Right atrium auricular region (tissue), 2 donors: ENCODE data around the gene SLIT1. TPM values are rescaled to one million over a fixed set of nuclear protein-coding genes. Genes with fewer than 3 reads are reported as not detected.

Experiments
- DNase-seq: peaks from one replicate; pipeline ENCODE4 v3.0.0-alpha.2; 2019; ENCODE audit warnings: low spot score
- H3K27ac ChIP-seq, 2 donors: fragments of 200-600 bp; sonication (generic); 1 replicate in 1 of 2; 2 replicates in 1 of 2; pipeline ENCODE4 v1.5.1; 2016 to 2019
- H3K27me3 ChIP-seq, 2 donors: fragments of 200-600 bp; sonication (generic); one replicate each; pipeline versions ENCODE4 v1.5.1 to v1.6.0; 2017 to 2019
- H3K36me3 ChIP-seq: fragments of 200-600 bp; sonication (generic); one replicate; pipeline ENCODE4 v1.5.1; 2016
- H3K4me1 ChIP-seq, 2 donors: fragments of 200-600 bp; sonication (generic); one replicate each; pipeline versions ENCODE4 v1.5.1 to v1.6.0; 2017 to 2019
- H3K4me3 ChIP-seq, 2 donors: fragments of 200-600 bp; sonication (generic); 1 replicate in 1 of 2; 2 replicates in 1 of 2; pipeline ENCODE4 v1.5.1; 2017 to 2019; ENCODE audit warnings: mild to moderate bottlenecking in 1 of 2, moderate library complexity in 1 of 2
- H3K9me3 ChIP-seq, 2 donors: fragments of 200-600 bp; sonication (generic); one replicate each; pipeline ENCODE4 v1.5.1; 2019
- total RNA-seq, 2 donors: library from RNA; depleted of rRNA; stranded (reverse); fragments of >200 nt; gene quantifications; one replicate each; pipeline ENCODE4 v1.1.0, GENCODE V29; 2016
- TF ChIP-seq, protein P1 (sequence below), 2 donors: fragments of 200-600 bp; sonication (generic); IDR thresholded peaks; one replicate each; pipeline ENCODE4 v1.5.1; 2019; ENCODE audit warnings: antibody characterized with exemption in 2 of 2

Gene SLIT1
- total RNA-seq, 2 donors from 2014 or later: not detected

GRCh38 chr10:97171001-97171400 lies 14.8 kb downstream of the SLIT1 start:
- no peaks in the 10 kb centered on the region for H3K36me3 ChIP-seq
- H3K4me1 ChIP-seq: no peaks in the 10 kb centered on the region
- H3K27me3 ChIP-seq: no peaks in the 10 kb centered on the region
- no peak overlapping the region for H3K27ac ChIP-seq
- no peaks in the 10 kb centered on the region for H3K9me3 ChIP-seq
- DNase-seq: no peak
- no peak overlapping the region for H3K4me3 ChIP-seq
- TF ChIP-seq, protein P1, sequence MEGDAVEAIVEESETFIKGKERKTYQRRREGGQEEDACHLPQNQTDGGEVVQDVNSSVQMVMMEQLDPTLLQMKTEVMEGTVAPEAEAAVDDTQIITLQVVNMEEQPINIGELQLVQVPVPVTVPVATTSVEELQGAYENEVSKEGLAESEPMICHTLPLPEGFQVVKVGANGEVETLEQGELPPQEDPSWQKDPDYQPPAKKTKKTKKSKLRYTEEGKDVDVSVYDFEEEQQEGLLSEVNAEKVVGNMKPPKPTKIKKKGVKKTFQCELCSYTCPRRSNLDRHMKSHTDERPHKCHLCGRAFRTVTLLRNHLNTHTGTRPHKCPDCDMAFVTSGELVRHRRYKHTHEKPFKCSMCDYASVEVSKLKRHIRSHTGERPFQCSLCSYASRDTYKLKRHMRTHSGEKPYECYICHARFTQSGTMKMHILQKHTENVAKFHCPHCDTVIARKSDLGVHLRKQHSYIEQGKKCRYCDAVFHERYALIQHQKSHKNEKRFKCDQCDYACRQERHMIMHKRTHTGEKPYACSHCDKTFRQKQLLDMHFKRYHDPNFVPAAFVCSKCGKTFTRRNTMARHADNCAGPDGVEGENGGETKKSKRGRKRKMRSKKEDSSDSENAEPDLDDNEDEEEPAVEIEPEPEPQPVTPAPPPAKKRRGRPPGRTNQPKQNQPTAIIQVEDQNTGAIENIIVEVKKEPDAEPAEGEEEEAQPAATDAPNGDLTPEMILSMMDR (IDR thresholded peaks at IDR 0.05): no peak

DNA sequence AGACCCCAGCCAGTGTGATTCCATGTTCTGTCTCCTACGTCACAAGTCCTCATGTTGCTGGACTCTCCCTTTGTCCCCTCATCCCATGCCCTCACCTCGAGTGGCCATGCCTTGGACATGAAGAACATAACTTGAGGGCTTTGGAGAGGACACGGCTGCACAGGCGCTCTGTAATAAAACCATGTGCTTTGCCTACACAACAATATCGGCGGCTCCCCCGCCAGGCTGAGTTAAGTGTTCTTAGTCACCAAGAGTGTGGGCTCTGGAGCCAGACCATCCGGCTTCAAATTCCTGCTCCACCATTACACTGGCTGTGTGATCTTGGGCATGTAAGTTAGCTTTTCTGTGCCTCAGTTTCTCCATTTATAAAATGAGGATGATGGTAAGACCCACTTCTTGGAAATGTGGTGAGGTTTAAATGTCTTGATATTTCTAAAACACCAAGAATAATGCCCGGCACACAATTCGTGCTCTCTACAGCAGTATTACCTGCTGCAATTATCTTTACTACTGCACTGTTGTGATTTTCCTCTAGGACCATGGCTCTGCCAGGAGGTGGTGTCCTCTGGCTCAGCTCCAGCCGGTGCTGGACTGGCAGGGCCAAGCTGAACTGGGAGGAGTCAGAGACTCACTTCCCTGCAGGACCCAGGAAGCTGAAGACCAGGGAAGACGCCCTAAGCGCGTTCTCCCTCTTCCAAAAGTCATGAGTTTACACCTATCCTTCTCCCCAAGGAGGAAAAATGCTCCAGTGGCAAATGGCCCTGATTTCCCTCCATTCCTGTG lies 15.7 kb downstream of the SLIT1 start:
- no peaks in the 10 kb centered on the region for H3K27me3 ChIP-seq
- TF ChIP-seq, protein P1 (IDR thresholded peaks at IDR 0.05): no peak
- DNase-seq: no peak
- H3K4me3 ChIP-seq: no peak overlapping the region
- no peaks in the 10 kb centered on the region for H3K36me3 ChIP-seq
- H3K4me1 ChIP-seq: no peaks in the 10 kb centered on the region
- no peaks in the 10 kb centered on the region for H3K9me3 ChIP-seq
- no peak overlapping the region for H3K27ac ChIP-seq

- Histone ChIP-seq H3K9me3 (no peaks in the 10 kb centered on the region), H3K36me3 (no peaks in the 10 kb centered on the region), H3K4me1 (no peaks in the 10 kb centered on the region), H3K27me3 (no peaks in the 10 kb centered on the region), H3K27ac (no peak overlapping the region), H3K4me3 (no peak overlapping the region)
- TF ChIP-seq, protein P1 (IDR thresholded peaks at IDR 0.05): no peak
- no peak for DNase-seq
These were observed 16.7 kb downstream of the SLIT1 start for GRCh38 chr10:97169063-97169462.

DNA sequence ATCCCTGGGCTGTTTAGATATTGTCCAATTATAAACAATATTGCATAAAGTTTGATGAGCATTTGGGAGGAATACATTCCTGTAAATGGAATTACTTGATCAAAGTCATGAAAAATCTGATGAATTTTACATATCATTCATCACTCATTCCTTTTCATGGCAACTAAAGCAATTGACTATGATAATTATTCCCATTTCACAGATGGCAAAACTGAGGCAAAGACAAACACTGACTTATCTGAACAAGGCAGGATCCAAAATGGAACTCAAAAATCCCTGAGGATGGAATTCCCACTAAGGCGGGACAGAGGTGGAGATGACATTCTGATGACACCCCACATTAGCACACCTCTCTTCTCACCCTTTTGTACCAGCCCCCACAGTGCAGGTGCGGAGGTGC lies 17.1 kb downstream of the SLIT1 start:
- no peak overlapping the region for H3K27ac ChIP-seq
- TF ChIP-seq, protein P1 (IDR thresholded peaks at IDR 0.05): no peak
- no peak for DNase-seq
- no peak overlapping the region for H3K4me3 ChIP-seq
- H3K9me3 ChIP-seq: no peaks in the 10 kb centered on the region
- no peaks in the 10 kb centered on the region for H3K27me3 ChIP-seq
- no peaks in the 10 kb centered on the region for H3K36me3 ChIP-seq
- H3K4me1 ChIP-seq: no peaks in the 10 kb centered on the region

DNA sequence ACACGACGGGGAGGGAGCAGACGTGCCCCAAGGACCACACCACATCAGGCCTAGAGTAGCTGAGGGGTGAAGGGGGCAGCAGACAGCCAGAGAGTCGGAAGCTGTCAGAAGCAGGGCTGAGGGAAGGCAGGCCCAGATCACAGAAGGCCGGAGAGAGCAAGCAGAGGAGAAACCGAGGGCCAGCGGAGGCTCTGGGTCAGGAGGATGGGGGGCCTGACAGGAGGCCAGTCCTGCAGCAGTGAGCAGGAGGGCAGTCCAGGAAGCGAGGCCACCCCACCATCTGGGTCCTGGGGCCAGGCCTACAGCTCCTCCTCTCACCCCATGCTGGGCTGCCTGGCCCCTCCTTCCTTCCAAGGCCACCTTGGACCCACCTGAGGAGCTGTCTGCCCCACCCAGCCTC lies 20.3 kb downstream of the SLIT1 start:
- Histone ChIP-seq H3K27me3 (no peaks in the 10 kb centered on the region), H3K27ac (no peak overlapping the region), H3K9me3 (no peaks in the 10 kb centered on the region), H3K36me3 (no peaks in the 10 kb centered on the region), H3K4me3 (no peak overlapping the region), H3K4me1 (no peaks in the 10 kb centered on the region)
- TF ChIP-seq, protein P1 (IDR thresholded peaks at IDR 0.05): no peak
- DNase-seq: no peak
